HG02943 (cell line): Measurements from ENCODE around the gene RBP5.

ENCODE experiments used
- ATAC-seq: cut with Tn5 transposase; IDR thresholded peaks from one replicate; pipeline ENCODE4 v1.9.1; 2021; ENCODE audit warnings: mild to moderate bottlenecking, low read depth, moderate library complexity; ENCODE audit not compliant: unreplicated experiment

The RBP5 gene

GRCh38 chr12:7128681-7129286 is at the start of gene RBP5:
TSS of gene RBP5 (minus strand) at chr12:7128889. CDS start at chr12:7128775, 114 bp downstream.
- no peak for ATAC-seq

- no peak for ATAC-seq
These were observed 49.8 kb upstream of the RBP5 start for GRCh38 chr12:7178481-7178880.

GRCh38 chr12:7176595-7176994 is 47.9 kb upstream of the RBP5 start:
- no peak for ATAC-seq

GRCh38 chr12:7175493-7175892 is 46.8 kb upstream of the RBP5 start:
- no peak for ATAC-seq

GRCh38 chr12:7171854-7172253 is 43.2 kb upstream of the RBP5 start:
- no peak for ATAC-seq

GRCh38 chr12:7169951-7170350 is 41.3 kb upstream of the RBP5 start:
- ATAC-seq, result no peak

- ATAC-seq, result no peak
These were observed 34.0 kb upstream of the RBP5 start for GRCh38 chr12:7162691-7163114.

GRCh38 chr12:7161811-7162210 is 33.1 kb upstream of the RBP5 start:
- ATAC-seq, result no peak

- no peak for ATAC-seq
These were observed 32.6 kb upstream of the RBP5 start for GRCh38 chr12:7161327-7161726.

- ATAC-seq, result no peak
These were observed 31.5 kb upstream of the RBP5 start for GRCh38 chr12:7160183-7160582.

GRCh38 chr12:7158781-7159609 is 30.3 kb upstream of the RBP5 start:
- no peak for ATAC-seq

- no peak for ATAC-seq
These were observed 28.7 kb upstream of the RBP5 start for GRCh38 chr12:7157391-7157790.

GRCh38 chr12:7156259-7157197 is 27.8 kb upstream of the RBP5 start:
- no peak for ATAC-seq

- ATAC-seq, result no peak
These were observed 26.9 kb upstream of the RBP5 start for GRCh38 chr12:7155471-7156034.

GRCh38 chr12:7154901-7155470 is 26.3 kb upstream of the RBP5 start:
- no peak for ATAC-seq

GRCh38 chr12:7154042-7154441 is 25.4 kb upstream of the RBP5 start:
- no peak for ATAC-seq

GRCh38 chr12:7152818-7153217 is 24.1 kb upstream of the RBP5 start:
- ATAC-seq, result no peak

- no peak for ATAC-seq
These were observed 22.8 kb upstream of the RBP5 start for GRCh38 chr12:7151532-7151931.

- ATAC-seq, result no peak
These were observed 22.2 kb upstream of the RBP5 start for GRCh38 chr12:7150841-7151240.

GRCh38 chr12:7150356-7150755 is 21.7 kb upstream of the RBP5 start:
- ATAC-seq, result no peak
